Measurements from ENCODE around the gene TEK.

Gene TEK

DNA sequence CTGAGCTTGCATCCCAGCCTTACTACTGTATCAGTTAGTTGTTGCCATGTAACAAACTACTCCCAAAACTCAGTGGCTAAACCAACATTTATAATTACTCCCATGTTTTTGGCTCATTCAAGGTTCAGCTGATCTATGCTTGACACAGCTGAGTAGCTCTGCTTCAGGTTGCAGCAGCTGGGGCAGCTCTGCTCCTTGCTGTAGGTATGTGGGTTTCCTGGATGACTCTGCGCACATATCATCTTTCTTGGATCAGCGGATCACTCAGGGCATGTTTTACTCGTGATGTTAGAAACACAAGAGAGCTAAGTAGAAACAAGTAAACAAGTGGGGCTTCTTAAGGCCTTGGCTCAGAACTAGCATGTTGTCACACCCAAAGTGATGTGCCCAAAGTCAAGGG lies 15.1 kb downstream of the TEK start:
- no peak for DNase-seq (ENCODE audit: low read depth in 2 of 2)

DNA sequence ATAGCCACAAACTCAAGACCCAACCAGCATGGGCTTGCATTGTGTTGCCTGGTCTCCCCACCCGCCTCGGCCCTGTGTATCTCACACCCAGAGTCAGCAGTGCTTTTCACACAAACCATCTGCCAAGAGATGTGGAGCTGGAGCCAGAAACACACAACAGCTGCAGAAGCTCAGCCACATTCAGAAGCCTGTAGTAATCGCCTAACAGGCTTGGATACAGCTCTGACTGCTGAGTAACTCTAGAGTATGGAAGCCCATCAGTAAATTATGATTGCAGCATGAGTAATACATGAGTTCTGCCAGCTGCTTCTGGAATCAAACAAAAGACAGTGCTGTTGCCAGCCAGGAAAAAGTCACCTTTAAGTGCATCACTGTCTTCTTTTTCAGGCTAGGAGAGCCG lies 16.0 kb downstream of the TEK start:
- no peak for DNase-seq (ENCODE audit: low read depth in 2 of 2)

DNA sequence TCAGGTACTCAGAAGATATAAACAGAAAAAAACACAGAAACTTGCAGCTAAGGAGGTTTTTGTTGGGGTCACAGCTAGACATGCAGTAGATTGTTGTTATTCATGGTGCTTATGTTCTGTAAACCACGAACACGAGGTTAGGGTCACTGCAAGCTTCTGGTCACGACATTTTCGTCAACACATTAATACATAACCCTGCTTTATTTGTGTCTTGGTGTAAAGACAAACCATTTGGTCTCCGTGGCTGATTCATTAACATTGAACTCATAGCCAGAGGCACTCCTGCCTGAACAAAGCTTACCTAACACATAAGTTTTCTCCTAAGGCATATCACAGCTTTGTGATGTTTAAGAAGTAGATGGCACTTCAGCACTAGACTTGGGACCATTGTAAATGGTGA lies 16.9 kb downstream of the TEK start:
- no peak for DNase-seq (ENCODE audit: low read depth in 2 of 2)

DNA sequence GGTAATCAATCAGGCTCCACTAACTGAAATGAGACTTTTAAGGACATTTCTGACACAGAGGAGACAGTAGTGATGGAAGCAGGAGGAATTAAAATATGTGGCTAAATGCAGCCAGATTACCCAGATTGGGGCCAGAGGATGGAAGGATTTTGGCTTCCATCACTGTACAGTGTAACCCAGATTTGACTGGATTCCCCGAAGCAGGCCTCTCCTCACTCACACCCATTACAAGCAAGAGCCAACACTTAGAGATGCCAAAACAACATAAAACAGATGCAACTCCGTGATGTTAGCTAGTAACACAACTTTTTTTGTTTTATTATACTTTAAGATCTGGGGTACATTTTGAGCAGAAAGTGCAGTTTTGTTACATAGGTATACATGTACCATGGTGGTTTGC lies 17.6 kb downstream of the TEK start:
- DNase-seq (ENCODE audit: low read depth in 2 of 2) = no peak

DNA sequence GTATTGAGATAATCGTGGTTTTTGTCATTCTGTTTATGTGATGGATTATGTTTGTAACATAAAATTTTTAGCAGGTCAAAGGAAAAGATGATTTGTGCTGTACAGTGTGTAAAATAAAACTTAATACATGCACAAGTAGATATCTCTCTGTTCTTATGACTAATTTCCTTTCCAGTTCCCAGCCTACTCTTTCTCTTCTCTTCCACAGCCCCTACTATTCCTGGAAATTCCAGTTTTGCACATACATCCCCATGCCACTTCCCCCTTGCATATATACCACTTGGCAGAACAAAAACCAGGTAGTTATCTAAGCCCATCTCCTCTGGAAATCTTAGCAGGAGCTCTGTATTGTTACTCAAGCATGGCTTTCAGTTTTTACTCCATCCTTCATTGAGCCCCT lies 20.2 kb downstream of the TEK start:
- no peak for DNase-seq (ENCODE audit: low read depth in 2 of 2)

DNA sequence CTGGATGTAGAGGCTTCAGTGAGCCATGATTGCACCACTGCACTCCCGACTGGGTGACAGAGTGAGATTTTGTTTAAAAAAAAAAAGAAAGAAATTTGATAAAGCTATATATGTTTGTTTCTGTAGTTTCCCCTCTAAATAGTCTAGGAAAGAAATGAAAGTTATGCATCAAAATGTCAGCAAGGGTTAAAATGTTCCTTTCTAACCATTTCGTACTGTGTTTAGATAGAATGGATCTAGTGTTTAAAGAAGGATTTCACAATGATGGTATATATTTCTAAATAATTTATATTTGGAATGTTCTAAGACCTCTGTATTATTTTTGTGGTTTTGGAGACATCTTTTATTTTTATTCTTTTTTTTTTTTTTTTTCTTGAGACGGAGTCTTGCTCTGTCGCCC lies 22.7 kb downstream of the TEK start:
- DNase-seq (ENCODE audit: low read depth in 2 of 2) = no peak

DNA sequence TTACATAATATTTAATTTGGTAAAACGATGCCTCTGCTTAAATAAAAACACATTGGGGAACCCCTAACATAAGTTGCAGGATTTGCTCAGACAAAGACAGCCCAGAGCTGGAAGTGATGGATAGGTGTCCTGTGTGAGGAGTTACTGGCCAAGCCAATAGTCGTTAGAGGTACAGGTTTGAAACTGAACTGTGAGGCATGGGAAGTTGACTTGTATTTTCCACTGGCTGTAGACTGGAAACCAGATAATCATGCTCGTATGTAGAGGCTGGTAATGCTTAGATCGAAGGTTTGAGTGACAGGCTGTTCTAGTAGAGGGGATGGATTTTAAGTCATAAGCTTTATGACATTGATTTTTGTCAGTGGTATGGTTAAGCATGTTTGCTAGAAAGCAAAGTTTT lies 24.8 kb downstream of the TEK start:
- no peak for DNase-seq (ENCODE audit: low read depth in 2 of 2)

DNA sequence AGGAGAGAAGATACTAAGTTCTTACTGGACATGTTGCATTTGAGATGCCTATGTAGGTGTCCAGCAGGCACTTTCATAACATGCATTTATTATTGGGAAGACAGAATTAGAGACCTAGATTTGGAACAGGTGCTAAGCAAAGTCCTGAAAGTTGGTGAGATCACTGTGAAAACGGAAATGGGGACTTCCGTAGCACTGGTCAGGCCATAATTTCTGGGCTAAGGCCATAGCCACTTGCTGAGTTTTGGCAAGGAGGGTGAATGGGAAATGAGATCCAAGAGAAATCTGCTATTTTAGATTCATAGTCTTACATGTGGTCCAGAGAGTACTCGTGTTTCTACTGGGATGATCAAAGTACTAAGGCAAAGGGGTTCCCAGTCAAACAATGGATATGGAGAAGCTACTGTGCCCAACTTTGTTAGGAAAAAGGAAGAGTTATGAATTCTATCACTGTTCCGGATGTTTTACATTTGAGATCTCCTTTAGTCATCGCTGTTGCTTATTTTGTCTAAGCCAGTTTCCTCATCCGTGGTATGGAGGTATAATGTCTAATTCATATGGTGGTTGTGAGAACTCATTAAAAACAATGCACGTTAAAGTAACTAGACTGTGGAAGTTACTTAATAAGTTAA lies 33.4 kb downstream of the TEK start:
- DNase-seq (ENCODE audit: low read depth in 2 of 2) = no peak

DNA sequence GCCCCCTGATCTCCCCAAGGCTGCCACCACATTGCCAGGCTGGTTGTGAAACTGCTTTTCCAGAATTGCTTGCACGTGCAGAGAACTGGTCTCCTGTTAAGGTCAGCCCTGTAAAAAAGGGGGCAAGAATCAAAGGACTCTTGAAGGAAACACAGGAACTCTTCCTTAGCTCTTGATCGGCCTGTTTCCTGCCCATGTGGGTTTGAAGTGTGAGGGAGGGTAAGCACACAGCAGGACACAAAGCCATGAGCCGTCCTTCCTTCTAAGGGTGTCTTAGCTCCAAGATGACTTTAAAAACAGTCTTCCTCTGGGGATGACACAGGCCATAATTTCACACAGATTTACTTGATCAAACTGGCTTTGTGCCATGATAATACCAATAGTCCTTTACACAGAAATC lies 36.1 kb downstream of the TEK start:
- DNase-seq (ENCODE audit: low read depth in 2 of 2) = no peak

DNA sequence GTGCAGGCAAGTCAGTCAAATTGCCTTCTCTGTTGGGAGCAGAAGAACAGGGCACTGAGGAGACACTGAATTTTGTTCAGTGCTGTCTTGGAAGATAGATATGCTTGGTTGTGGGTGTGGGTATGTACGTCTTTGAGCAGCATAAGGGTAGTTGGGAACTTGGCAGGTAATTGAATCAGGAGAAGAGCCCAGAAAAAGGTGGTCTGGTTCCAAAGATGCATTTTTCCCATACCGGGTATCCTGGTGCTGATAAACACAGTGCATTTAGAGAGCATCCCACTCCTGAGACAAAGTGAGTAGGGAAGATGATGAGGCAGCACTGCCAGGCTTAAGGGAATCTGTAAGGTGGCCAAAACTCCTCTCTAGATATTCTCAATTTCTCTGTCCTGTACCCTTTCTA lies 40.6 kb downstream of the TEK start:
- DNase-seq (ENCODE audit: low read depth in 2 of 2) = no peak

DNA sequence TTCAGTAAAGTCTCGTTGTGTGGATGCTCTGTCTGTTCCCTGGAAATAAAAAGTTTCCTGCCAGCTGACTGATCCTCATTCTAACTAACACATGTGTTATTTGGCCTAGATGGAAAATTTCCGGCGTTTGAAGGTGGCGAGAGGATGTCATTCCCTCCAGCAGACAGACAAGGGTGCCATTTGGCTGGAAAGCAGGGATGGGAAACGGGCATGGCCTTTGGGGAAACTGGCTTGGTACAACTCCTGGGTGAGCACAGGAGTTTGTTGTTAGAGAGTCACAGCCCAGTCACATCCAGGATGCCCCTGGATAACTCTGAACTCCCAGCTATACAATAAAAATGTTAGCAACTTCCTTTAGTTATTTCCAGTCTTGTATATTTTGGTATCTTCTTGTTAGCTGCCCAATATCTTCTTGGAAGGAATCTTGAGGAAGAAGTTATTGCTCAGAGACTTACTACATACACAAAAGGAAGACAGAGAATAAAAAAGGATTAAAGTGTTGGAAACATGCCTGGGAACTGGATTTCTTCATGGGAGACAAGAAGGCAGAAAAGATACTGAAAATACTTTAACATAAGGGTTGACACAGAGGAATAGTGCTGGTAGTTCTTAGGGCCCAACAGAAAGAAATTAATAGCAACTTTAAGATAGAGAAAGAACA lies 41.9 kb downstream of the TEK start:
- no peak for DNase-seq (ENCODE audit: low read depth in 2 of 2)

DNA sequence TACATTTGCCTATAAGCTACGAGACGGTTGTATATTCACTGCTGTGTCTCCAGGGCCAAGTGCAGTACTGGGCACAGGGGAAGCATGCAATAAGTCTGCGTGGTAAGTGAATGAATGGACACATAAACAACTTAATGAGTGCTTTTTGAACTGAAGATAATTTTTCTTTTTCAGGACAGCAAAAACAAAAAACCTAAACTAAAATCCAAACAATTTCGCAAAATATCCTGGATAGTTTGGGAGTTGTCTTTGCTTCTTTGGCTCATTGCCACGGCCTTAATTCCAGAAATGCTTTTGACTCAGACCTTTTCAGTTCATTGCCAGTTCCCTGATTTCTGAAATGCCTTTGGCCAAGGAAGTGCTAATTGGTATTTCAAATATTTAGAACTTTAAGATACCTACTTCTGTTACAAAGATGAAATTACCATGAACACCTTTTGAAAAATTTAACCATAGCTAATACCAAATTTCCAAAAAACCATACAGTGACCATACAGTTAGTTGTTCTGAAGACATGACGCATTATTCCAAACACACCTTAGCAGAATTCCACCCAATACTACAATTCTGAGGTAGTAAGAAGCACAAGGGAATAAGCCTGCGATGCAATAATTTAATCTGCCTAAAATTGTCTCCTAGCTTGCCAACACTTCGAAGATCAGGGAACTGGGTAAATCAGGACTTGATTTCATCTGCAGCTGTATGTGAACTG lies 42.8 kb downstream of the TEK start:
- no peak for DNase-seq (ENCODE audit: low read depth in 2 of 2)

DNA sequence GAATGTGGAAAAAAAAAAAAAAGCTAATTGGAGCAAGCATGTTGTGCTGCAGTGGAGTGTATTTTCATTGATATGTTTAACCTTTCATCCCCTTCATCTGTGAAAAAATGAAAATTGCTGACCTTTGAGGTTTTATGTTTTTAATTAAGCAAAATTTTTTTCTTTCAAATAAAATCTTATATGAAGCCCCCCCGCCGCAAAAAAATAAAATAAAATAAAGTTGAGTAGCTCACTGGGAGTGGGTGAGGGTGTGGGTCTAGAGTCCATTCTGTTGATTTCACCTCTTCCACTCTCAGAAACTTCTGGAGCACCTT lies 43.3 kb downstream of the TEK start:
- DNase-seq (ENCODE audit: low read depth in 2 of 2) = no peak

DNA sequence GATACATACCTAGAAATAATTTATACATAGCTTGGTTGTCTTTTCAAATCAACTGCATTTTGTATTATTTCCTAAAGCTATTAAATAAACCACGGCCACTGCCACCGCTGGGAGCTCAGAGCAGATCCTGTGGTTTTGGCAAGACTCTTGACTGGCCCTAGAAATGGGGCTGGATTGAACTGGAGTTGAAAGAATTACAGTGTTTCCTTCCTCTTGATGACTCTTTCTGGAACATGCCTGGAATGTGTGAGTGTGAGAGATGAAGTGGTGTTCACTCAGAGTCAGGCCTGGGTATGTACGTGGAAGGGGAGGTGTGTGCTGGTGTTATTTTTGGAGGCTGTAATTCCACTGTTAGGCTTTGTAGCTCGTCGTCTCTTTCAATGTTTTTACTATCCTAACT lies 45.9 kb downstream of the TEK start:
- DNase-seq (ENCODE audit: low read depth in 2 of 2) = no peak

DNA sequence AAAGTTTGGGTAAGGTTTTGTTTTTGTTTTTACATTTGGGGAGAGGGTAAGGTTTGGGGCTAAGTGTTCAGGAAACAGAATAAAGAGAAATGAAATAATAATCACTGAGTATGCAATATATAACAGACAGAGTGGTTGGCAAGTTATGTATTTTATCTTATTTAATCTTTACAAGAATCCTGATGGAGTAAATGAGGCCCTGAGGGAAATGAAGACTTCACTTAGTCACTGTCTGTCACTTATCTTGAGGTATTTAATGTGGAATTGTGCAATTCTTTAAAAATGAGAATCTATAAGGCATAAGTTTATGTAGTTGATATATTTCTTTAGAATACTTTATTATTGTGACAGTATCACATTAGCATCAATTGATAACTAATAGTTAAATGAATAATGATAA lies 48.1 kb downstream of the TEK start:
- no peak for DNase-seq (ENCODE audit: low read depth in 2 of 2)

DNA sequence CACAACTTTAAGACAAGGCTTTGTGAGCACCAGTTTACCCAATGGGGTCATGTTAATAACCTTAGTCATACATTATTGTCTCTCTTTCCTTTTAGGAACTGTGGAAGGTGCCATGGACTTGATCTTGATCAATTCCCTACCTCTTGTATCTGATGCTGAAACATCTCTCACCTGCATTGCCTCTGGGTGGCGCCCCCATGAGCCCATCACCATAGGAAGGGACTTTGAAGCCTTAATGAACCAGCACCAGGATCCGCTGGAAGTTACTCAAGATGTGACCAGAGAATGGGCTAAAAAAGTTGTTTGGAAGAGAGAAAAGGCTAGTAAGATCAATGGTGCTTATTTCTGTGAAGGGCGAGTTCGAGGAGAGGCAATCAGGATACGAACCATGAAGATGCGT lies 48.7 kb downstream of the TEK start:
- DNase-seq (ENCODE audit: low read depth in 2 of 2) = no peak

DNA sequence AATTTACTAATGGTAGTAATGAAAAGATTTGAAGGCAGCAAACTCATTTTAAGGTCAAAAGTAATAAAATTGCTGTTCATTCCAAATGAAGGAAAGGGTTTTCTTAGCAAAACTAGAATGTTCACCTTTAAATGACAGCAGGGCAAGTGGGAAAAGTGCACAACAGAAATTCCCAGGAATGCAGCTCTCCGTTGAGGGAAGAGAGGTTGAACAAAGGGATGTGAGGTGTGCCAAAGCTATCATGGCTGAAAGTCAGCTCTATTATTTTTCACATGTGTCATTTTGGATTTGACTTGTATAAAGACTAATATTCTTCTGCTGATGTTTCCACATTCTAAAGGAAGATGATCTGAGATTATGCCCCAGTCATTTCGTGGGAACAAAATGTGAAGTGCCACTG lies 51.6 kb downstream of the TEK start:
- no peak for DNase-seq (ENCODE audit: low read depth in 2 of 2)

DNA sequence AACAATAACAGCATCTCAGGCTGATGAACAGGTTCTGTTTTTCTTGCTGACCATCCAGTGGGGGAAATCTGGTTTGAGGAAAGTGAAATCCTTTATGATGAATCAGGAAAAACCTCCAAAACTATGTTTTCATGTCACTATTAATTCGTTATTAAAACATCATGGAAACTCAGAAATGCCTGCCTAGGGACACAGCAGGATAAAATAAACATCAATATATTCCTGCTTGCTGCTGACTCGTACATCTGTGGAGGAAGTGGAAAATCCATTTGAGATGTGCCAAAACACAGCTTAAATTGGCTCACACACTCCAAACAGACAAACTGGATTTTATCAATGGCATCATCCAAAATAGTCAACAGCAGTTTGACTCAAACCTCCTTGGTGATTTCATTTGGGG lies 53.0 kb downstream of the TEK start:
- no peak for DNase-seq (ENCODE audit: low read depth in 2 of 2)

DNA sequence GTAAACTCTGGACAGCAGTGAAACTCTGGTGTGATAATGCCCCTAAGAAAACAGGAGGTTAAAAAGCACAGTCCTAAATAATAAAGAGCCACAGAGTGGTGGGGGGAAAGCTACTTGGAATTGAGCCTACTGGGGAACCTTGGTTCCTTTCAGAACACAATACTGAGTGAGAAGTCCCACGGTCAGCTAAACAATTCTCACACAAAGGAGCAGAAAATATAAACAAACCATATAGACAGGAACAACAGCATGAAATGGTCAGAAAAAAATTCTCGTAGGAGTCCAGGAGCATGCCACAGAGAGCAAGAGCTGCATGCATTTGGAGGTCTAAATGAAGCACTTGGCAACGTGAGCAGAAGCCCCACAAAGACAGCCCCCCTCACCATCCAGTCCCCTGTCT lies 56.0 kb downstream of the TEK start:
- no peak for DNase-seq (ENCODE audit: low read depth in 2 of 2)

DNA sequence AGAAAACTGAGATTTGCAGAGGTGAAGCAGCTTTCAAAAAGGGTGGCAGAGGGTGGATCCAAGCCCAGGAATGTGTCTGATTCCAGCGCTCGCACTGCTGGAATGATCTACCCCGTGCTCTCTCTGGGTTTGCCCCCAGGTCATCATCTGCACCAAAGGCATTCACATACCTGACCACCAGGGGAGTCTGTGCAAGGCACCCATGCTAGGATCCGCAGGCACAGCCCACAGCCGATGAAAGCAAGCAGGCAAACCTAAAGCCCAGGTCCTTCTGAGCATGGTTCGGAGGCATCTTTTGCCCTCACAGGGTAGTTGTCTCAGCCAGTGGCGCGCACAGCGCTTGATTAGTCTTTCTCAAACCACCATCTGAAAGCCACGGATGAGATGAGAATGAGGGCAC lies 56.6 kb downstream of the TEK start:
- DNase-seq (ENCODE audit: low read depth in 2 of 2) = no peak

DNA sequence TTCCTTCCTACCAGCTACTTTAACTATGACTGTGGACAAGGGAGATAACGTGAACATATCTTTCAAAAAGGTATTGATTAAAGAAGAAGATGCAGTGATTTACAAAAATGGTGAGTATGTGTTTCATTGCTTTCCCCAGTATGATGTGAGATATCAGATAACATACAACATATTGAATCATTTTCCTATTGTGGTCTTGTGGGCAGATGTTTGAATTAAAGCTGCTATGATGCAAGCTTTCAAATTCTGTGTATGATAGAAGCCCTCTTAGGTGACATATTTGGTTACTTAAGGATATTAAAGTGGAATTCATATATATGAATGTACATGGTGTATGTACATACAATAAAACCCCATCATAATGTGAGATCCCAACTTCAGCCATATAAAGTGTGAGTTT lies 59.5 kb downstream of the TEK start:
- no peak for DNase-seq (ENCODE audit: low read depth in 2 of 2)

DNA sequence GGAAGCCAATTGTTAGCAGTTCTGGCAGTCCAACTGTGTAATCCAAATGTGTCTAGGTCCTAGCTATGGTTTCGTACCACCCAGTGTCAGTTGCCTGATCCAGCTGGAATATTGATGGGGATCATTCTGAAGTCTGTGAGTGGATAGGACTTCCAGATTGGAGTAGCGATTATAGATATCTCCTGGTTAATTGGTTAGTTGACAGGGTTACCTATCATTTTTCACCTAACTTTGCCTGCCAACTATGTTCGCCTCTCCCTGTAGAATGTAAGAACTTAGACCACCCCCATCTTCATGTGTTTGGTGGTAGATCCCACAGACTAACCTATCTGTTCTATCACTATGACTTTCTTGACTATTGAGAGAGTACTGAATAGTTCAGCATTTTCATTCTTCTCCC lies 59.9 kb downstream of the TEK start:
- no peak for DNase-seq (ENCODE audit: low read depth in 2 of 2)

DNA sequence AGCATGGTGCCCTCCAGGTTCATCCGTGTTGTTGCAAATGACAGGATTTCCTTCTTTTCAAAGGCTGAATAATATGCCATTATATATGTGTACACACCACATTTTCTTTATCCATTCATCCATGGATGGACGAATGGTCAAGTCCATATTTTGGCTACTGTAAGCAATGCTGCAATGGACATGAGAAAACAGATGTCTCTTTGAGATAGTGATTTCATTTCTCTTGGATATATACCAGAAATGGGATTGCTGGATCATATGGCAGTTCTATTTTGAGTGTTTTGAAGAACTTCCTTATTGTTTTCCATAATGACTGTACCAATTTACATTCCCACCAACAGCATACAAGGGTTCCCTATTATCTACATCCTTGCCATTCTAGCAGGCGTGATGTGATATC lies 67.9 kb downstream of the TEK start:
- DNase-seq (ENCODE audit: low read depth in 2 of 2) = no peak
